HG02678 (cell line): ENCODE results near the gene DGKG.

Experiments
- ATAC-seq: cut with Tn5 transposase; IDR thresholded peaks from one replicate; pipeline ENCODE4 v1.9.1; 2021; ENCODE audit warnings: mild to moderate bottlenecking, moderate library complexity; ENCODE audit not compliant: unreplicated experiment

DGKG gene

DNA sequence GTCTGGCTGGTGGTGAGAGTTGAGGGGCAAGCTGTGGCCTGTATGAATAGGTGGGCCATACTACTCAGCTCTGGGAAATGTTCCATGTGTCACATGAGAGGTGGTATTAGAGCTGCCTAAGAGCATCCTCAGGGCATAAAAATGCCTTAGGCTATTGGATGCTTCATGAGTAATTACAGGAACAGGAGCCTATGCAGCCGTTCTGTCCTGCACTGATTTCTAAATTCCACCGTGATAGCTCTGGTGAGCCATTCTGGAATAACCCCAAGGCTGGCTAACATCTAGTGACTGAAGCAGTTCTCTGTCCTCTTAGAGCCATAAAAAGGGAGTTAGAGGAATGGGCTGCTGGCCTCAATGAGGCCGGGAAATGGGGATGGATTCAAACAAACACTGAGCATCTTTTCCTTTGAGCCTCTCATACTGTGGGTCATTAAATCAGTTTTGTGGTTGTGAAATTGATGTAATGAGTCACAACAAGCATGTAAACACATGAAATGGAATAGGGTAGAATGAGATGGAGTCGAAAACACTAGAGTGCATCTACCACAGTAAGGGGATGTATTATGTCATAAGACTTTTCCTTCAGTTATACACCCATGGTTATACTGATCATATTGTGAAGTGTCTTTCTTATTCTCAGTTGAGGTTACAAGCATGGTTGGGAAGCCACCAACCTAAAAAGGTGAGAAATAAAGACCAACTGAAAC is 41.0 kb downstream of the DGKG start:
- no peak for ATAC-seq

DNA sequence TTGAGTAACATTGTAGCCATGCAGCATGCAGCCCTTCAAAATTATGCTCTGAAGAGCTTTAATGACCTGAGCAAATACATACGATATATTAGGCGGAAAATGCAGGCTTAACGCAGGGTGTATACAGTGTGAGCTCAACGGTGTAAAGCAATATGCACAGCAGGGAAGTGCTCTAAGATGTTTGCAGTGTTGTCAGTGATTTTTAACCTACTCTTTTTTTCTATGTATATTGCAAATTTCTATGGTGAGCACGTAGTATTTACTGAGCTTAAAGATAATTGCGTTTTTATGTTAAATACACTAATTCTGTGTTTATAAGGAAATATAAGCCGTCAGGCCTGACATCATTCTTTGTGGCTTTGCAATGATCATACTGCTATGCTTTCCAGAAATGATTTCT is 42.1 kb downstream of the DGKG start:
- no peak for ATAC-seq

DNA sequence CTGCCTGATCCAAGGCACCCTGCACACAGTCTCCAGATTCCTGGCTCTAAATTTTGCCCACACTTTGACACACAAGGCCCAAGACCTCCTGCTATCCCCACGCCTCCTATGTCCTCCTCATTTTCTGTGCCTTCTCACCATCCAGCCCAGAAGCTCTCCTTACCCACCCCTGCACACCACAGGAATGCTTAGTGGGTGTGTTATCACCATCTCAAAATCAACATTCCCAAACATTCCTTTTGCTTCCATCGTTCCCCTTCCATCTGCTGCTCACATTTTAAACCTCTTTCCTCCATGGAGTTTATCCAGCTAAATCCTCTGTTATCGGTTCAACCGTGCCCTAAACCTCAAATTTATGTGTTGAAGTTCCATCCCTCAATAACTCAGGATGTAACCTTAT is 43.9 kb downstream of the DGKG start:
- ATAC-seq, result no peak

DNA sequence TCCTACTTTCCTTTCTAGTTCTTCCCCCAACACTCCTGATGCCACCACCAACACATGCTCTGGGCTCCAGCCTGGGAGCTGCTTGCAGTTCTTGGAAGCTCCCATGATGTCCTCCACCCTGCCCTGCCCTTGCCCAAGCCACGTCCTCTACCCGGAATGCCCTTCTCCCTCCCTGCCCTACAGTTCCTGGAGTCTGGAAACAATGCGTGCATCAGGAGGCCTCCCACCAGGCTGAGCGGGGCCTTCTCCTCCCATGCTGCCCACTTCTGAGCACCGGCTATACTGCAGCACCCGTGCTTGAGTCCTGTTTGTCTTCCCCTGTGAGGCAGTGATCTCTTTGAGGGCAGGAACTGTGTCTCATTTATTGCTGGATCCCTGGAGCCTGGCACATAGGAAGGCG is 44.6 kb downstream of the DGKG start:
- ATAC-seq, result no peak

DNA sequence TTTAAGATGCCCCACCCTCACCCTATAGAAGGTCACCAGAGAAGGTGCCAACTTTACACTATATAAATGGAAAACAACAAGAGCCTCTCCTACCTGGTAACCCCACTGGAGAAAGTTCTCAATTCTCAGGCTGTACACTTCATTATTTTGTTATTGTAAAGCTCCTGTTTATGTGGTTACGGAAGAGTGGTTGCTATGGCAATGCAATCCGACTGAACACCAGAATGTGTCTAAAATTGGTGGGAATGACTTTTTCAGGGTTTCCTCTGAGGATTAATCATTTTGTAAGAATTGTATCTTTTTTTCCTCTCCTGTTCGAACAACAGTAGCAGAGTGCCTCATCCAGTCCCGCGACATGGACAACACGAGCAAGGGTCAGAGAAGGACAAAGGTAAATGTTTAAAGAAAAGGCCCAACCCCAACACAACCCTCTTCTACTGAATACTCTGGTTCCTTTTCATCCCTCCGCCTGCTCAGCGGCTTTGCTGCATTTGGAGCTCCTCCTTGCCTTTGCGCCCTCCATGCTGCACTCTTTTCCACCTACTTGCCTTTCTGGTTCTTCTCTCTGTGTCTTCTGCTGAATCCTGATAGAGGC is 45.3 kb downstream of the DGKG start:
- no peak for ATAC-seq

DNA sequence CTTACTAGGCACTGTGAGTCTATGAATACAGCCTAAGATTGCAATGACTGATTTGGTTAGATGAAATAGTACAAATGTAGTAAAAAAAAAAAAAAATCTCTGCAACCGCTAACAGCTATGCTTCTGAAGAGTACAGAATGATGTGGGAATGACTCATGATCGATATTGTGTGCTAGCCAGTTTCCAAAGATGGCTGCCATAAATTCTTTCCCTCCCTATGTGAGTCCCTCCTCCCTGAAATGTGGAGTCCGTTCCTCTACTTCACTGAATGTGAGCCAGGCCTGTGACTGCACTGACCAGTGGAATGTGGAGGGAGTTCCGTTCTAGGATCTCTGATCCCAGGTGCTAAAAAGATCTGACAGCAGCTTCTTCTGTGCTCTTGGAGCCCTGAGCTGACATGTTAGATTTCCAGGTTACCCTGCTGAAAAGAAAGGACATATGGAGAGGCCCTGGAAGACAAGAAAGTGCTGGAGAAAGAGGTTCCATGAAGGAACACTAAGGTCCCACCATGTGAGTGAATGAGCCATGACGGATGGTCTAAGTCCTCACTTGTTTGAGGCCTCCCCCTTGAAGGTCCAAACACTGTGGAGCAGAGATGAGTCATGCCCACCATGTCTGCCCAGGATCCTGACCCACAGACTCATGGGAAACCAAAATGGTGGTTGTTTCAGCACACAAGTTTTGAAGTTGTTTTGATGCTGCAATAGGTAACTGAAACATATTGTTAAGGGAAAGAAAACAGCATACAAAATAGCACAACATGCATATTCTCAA is 46.3 kb downstream of the DGKG start:
- no peak for ATAC-seq

DNA sequence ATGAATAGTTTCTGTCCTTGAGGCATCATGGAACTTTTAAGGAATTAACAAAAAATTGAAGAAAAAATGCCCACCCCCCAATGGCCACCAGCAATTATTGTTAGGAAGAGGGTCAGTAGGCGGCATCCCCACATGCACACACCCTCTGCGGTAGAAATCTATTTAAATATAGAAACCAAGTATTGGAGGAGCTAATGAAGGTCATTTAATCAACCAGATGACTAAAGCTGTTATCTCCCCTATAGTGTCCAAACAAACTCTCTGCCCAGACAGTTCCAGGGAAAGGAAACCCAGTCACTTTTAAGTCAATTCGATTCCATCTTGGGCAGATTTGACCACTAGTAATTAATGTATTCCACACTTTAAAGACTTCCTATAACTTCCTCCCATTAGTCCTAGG is 47.1 kb downstream of the DGKG start:
- no peak for ATAC-seq

DNA sequence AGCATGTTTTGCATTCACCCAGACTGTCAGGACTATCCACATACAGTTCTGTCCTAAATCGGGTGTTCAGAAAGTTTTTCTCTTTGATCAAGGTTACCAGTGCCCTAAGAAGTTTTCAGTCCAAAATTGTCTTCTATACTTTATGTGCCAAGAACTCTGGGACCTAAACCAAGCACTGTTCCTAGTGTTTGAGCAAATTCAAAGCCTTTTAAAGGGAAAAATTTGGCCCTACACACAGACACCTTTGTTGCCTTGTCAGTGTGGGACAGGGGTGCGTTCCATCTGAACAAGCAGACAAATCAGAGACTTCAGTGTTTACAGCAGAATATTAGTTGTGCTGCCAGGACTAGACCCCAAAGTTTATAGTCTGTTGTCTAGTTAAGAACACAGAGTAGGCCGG is 50.6 kb downstream of the DGKG start:
- no peak for ATAC-seq

DNA sequence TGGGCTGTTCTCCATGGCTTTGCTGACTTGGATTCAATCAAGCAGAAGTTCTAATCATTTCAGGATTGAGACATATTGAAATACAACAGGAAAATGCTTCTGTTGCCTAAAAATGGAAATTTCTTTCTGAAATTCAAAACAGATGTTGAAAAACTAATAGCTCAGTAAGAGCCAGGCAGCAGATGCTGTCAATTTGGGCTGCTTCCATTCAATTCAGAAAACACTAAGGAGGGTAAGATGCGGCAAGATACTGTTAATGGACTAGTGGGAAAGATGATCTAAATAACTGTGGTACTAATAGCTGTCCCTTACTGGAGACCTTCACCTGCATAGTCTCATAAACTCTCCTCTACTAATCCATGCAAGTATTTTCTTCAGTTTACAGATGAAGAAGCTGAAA is 53.5 kb downstream of the DGKG start:
- ATAC-seq, result no peak

DNA sequence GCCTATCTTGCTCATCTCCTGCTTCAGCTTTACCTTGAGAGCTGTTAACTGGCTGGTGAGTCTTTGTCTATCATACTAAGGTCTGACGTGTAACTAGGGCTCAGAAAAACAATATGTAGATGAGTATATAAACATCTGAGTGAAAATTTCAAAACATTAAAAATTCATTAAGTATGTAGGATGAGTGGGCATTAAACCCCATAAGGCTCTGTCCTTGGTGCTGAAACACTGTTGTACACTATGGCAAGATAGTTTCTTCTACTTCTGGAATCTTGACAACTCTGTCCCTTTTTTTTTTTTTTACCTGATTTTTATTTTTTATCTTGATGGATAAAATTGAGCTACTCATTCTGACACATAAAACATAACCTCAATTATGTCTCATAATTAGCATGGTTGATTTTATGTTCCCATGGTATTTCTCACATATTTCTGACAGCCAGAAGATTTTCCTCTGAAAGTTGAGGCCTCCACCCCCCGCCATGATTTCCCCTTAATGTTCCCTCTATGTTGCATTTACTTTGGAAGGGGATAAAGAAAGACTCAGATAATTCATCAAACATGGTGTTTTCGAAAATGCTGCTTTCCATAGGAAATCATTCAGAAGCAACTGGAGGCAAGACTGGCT is 54.3 kb downstream of the DGKG start:
- ATAC-seq, result no peak

DNA sequence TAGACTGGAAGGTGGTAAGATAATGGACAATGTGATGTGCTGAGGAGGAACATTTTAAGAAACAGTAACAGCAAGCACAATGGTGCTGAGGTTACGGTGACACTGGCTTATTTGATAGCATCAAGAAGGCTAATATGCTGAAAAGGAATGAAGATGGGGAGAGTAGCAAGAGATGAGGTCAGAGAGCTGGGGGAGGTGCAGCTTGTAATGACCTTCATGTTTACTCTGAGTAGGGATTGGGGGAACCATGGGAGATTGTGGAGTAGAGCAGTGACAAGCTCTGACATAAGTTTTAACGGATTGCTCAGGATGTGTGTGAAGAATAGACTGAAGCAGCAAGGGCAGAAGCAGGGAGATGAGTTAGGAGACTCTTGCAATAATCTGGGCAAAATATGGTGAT is 56.7 kb downstream of the DGKG start:
- no peak for ATAC-seq

DNA sequence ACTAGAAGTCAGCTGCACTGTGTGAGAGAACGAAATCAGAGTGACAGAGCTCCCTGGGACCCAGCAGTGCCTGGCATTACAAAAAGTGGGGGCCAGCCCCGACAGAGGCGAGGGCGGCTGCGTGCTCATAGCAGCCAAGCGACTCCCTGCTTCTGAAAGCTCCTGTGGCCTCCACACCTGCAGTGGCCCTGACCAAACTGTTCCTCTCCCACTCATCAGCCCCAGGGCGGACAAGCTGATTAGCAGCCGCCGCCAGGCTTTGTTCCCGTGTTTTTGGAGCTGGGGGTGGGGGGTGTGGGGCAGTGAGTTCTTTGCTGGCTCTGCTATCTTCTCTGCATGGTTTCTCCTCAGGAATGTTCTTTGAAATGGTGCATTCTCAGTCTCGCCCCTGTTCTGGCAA is 58.1 kb downstream of the DGKG start:
- no peak for ATAC-seq

DNA sequence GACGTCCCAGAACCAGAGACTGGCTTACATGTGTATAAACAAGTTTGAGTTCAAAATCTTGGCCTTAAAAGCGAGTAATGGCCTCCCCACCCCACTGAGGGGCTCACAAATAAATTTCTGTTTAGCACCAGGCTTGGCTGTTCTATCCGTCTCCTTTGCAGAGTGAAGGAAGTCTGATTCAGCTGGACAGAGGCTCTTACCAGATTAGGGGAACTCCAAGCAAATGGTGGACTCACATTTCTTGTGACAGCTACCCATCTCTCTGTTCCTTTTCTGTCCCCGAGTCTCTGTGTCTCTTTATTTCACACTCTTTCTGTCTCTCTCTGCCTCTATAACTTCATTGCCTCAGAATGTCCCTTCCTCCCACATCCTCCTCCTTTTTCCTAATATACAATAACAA is 62.7 kb downstream of the DGKG start:
- ATAC-seq, result no peak

DNA sequence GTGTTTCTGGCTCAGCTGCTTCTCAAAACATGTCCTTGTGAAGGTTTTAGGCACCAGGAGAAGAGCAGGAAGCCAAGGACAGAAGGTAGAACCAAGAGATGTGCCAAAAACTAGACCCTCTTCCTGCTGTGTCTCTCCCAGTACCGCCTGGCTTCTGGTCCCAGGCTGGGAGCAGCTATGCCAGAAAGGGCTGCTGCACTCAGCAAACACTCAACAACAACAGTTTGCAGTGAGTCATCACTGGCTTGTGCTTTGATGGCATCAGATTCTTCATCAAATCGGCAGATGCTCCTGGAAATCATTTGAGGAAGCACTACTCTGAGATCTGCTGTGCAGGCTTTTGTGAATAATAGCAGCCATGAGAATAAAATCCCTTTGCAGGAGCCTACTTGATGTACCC is 63.2 kb downstream of the DGKG start:
- ATAC-seq, result no peak

DNA sequence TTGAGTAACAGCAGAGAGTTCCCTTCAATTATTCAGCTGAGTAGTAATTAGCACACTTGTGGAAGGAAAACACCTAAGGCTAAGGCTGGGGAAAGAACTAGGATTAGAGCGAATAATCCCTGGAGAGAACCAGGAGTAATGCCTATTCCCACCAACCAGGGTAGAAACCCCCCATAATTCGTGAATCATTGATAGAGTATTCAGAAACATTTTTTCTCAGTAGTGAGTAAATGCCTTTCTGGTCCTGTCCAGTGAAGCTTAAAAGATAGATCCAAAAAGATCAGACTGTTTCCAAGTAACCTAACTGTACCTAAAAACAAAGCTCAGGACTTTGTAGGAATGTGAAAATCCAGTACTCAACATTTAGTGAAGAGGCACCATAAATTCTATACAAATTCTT is 71.2 kb downstream of the DGKG start:
- no peak for ATAC-seq

DNA sequence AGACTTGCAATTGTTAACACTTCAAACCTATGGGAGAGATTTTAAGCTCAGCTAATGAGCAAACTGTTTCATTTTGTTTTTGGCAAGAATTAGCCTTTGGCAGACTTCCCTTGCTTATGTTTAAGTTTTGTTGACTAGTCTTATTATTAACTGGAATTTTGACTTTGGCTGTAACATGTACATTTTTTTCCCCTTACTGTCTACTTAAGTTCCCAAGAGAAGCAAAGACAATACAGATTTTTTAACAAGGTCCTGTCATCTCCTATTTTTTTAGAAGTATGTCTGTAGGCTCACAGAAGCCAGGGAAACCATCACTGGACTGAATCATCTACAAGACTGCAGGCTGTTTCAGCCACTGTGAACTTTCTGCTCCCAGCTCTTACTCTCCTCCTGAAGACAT is 74.3 kb downstream of the DGKG start:
- no peak for ATAC-seq

DNA sequence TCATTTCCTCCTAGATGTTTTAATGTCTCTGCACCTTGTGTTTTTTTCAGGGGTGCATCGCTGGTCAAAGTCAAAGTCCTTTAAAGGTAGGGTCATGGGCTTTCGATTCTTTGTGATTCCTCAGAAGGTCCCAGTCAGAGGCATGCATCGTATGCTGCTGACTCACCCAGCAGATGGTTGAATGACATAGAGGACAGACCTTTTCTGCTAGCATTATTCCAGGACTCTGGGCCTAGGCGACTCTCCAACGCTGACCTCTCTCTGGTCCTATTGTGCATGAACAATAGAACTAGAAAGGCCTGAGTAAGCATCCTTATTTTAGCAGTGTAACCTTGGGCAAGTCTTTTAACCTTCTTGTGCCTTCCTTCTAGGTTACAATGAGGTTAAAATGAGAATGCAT is 75.9 kb downstream of the DGKG start:
- ATAC-seq, result no peak

DNA sequence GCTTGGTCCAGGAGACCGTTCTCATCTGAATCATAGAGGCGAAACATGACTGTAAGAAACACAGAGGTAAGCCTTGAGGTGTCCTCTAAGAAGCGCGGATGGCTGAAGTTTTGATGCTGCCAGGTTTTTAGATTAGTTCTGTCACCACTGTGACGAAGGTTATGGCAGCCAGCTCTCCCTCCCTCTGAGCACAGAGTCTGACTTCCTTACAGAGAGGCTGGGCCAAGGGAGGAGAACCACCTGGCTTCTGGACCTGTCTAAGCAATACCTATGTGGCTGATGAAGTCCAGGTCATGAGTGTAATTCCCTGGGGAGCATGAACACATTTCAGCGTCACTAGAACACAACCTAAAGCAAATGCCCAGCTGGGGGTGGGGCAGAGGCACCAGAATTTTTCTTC is 77.4 kb downstream of the DGKG start:
- ATAC-seq, result no peak

DNA sequence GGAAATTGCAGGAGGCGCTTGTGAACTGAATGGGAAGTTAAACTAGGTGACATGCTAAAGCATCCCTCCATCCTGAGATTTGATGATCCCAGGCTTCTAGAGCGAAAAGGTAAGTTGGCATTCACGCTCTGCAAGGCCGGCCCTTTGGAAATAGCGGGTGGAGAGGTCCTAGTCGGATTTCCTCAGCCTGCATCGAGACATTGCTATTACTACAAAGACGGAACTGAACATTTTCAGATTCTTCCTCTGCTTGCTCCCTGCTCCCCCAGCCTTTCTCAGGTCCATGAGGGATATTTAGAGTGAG is 77.7 kb downstream of the DGKG start:
- ATAC-seq, result no peak

DNA sequence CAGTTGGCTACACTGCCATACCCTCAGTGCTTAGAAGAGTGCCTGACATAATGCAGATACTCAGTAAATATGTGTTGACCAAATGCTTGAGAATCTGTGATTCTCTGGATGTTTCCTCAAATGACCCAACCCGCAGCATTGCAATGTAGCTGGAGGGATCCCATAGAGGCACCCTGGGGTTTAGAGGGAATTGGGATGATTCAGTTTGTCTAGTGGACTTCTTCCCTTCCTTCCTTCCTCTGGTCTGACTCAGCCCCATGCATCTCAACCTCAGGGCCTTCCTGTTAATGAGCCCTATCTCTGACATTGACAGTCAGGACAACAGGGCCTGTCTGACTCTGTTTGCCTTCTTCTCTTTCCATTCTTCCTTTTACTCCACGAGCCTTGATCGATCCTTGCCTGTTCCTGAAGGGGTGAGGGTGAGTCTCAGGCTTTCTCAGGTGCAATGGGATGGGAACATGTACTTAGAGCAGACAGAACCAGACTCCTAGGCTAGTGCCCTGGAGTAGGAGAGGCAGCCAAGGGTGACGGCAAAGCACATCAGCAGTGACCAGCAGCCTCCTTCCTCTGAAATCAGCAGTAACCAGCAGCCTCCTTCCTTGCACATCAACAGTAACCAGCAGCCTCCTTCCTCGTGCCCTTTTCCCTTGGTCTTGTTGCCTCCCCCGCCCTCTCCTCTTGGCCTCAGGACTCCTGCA is 78.2 kb downstream of the DGKG start:
- no peak for ATAC-seq

DNA sequence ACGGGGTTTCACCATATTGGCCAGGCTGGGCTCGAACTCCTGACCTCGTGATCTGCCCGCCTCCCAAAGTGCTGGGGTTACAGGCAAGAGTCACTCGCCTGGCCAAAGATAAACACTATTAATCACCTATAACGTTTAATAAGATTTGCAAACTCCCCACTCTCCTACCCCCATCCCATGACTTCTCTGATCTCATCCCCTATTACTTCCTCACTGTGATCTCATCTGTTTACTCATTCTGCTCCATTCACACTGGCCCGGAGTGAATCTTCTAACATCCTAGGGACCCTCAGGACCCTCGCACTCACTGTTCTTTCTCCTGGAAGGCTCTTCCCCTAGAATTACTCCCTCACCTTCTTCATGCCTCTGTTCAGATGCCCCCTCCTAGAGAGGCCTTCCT is 78.9 kb downstream of the DGKG start:
- ATAC-seq, result no peak

DNA sequence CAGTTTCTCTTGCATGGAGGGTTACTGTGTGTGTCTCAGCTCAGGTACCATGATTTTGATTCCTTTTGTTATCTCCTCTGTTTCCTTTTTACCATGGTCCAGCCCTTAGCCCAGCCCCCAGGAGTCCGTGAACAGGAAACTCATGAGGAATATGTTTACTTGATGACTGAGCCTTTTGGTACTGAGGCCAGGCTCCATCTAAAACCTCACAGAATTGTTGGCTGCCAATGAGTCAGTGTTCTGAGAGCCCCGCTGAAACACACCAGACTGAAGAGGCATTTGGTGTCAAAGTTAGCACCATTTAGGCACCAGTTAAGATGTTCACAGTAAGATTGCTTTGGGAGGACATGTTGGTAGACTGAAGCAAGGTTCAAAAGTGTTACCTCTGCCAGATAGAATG is 80.9 kb downstream of the DGKG start:
- ATAC-seq, result no peak
